Measurements from ENCODE around the gene NRCAM.

NRCAM gene

DNA sequence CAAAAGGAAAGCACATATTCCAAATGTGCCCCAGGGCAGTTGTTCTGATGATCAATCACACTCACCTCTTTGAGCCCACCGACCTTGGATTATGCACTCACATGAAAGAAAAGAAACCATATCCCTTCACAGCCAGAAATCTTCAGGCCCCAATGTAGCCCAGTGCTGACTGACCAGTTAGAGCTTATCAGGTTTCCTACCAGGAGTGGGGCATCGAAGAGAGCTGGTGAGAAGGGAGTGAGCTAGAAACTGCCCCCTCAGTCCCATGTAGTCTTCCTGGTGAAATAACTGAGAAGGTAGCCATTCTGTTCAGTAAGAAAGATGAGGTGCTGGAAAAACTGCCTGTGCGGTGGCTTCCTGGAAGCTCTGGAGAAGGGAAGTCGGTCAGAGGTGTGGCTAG, 32.2 kb downstream of the NRCAM start:
- no peak for DNase-seq (ENCODE audit: low spot score)

DNA sequence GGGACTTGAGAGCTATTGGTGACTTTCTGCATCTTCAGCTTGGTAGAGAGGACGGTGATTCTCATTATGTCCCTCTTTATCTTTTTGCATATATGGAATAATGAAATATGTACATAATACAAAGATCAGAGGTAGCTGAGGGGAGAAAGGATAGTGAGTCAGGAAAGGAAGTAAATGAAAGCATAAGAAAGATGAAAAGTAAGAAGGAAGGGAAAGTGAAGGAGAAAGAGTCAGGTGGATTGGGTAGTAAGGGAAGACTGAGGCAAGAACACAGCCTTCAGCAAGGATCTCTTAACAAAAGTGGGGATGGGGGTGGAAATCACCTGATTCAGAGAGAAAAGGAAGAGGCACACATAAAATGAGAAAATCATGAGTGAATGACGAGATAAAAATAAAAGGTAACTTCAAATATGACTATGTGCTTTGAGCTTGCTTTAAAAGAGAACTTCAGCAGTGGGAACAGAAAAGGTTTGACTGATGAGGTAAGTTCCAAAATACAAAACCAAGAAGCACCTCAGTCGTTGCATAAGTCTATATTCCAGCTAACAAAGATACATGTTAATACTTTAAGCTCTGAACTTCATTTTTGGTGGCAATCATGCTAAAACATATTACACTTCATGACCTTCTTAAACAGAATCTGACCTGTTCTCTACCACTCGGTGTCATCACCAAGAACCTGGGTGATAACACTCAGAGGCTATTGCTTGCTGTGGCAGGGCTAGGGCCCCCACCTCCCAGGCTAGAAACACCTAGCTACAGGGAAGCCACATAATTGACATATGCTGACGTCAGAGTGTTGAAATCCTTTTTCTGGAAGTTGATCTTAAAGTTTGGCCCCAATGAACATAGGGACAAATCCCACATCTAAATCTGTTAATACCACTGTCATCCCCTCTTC, 32.9 kb downstream of the NRCAM start:
- no peak for DNase-seq (ENCODE audit: low spot score)

DNA sequence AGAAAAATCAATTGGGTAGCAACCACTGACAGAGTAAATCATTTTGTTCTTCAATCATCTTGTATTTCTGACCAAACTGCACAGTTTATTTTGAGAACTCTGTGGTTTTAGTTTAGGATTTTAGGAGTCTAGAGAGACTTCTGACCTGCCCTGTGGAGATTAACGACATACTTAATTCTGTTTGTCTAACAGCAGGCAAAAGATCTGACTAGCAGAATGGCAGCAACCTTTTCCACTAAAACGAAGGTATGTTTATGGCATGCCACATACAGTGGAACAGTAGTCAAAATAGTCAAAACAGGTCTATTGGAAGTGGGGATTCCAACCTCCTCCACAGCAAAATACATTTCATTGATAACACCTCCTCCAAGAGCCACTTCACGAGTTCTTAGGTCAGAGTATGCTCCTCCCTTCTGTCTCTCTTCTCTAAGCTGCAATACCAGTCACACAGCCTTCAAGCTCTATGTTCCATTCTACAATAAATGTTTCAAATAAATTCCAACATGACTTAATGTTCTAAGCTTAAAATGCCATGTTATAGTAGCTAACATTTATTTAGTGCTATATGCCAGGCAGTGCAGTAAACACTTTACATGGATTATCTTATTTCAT, 34.4 kb downstream of the NRCAM start:
- DNase-seq (ENCODE audit: low spot score): no peak

DNA sequence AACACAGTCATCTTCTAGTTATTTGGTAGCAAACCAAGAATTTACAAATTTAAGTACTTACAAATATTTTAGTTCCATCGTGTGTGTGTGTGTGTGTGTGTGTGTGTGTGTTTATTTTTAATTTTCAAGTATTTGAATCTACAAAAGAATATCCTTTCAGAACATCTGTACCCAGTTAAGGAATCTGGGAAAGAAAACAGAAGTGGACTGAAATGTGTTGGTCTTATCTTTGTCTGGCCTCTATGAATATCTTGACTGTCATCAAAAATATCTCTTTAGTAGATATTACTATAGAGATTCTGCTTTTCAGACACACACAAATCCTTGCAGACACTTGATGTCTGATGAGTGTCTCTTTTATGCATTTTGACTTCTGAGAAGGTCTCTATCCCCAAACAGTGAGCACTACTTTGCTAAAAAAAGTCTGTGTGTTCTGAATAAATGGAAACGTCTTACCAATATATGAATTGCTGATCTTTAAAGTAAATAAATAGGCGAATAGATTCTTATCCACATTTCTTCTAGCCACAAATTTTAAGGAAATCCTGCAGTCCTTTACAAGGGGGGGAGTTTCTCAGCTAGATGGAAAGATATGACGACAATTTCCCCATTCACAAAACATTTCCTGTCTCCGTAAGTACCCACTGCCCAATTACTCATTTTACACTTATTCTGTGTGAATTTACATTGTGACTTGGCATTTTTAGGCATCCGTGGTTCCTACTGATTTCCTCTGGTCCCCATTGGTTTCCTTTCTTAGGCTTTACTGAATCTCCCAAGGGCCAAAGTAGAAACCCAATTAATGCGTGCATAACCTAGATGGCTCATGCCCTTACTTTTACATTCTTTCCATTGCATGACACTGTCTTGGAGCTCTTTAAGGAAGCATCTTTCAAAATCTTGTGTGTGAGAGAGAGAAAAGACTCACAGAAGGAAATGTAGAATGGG, 36.0 kb downstream of the NRCAM start:
- DNase-seq (ENCODE audit: low spot score): no peak

DNA sequence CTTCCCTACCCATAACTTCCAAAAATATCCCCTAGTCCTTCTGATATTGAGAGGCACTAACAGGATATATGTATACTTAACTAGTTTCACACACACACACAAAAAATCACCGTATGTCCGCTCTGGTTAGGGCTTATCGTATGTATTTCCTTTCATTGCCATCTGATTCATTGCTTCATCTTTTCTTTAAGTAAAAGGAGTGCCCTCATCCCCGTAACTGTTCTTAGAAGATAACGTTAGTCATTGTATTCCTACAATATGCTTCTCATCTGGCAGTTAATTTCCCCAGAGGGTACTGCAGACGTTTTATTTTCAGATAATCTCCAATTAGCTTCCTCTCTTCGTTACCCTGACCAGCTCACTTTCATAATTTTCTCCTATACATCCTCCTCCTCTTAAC, 37.3 kb downstream of the NRCAM start:
- DNase-seq (ENCODE audit: low spot score): no peak

DNA sequence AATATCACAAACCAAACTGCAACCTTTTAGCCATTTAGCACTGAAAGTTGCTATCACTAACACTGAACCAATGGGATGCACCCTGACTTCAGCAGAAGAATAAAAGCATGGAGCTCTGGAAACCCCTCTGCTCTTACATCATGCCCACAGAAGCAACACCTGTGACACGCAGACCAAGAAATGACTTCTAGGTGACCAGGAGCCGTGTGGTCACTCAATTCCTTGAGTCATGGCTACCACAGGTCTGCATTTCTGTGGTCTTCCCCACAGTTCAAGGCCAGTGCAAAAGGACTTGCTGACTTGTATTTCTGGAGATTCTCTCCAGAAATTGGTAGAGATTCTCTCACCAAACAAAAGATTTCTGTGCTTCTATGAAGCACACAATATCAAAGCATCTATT, 38.3 kb downstream of the NRCAM start:
- DNase-seq (ENCODE audit: low spot score): no peak

- DNase-seq (ENCODE audit: low spot score): no peak
These were observed 39.1 kb downstream of the NRCAM start for GRCh38 chr7:108417144-108417543.

GRCh38 chr7:108415821-108416536, 40.3 kb downstream of the NRCAM start:
- DNase-seq (ENCODE audit: low spot score): no peak

GRCh38 chr7:108415084-108415483, 41.2 kb downstream of the NRCAM start:
- DNase-seq (ENCODE audit: low spot score): no peak

- DNase-seq (ENCODE audit: low spot score): no peak
These were observed 42.3 kb downstream of the NRCAM start for GRCh38 chr7:108413782-108414492.

DNA sequence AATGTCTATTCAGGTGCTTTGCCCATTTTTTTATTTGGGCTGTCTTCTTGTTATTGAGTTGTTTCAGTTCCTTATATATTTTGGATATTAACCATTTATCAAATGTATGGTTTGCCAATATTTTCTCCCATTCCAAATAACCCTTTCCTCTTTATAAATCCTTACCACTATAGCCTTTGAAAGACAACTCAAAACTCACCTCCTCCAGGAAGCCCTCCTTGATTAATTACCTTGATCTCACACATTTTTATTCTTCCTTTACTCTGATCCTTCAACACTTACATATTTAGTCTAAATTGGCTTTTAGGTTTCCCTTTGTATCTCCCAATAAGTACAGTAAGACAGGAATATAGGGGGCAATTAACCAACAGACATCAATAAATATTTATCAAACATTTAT, 42.9 kb downstream of the NRCAM start:
- DNase-seq (ENCODE audit: low spot score): no peak

- DNase-seq (ENCODE audit: low spot score): no peak
These were observed 47.1 kb downstream of the NRCAM start for GRCh38 chr7:108409146-108409545.

DNA sequence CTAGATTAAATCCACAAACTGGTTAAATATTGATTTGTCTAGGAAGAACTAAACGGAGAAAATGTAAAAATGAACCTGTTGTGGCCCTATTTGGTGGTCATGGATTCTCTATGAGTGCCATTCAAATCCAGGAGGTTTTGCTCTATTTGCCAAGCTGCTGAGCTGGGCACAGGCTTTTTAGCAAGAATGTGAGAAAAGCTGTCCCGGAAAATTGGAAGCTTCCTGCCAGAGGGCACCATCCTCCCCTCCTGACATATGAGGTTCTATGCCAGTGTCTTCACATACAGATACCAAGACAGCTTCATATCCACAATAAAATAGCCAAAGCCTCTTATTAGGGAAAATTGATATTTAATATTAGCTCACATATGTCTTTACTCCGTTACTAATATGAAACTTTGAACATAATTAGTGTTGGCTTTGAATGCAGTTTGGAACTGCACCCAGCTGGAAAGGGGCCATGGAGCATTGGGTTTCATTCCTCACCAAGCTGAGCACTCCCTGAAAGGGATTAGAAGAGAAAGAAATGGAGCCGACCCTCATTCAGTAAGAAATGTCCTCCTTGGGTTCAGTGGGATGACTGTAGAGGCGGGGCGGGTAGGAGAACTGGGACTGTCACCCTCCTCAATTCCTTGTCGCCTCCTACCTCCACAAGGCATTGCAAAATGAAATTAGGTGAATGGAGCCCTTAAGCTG, 47.8 kb downstream of the NRCAM start:
- DNase-seq (ENCODE audit: low spot score): no peak

GRCh38 chr7:108407676-108408075, 48.6 kb downstream of the NRCAM start:
- no peak for DNase-seq (ENCODE audit: low spot score)

DNA sequence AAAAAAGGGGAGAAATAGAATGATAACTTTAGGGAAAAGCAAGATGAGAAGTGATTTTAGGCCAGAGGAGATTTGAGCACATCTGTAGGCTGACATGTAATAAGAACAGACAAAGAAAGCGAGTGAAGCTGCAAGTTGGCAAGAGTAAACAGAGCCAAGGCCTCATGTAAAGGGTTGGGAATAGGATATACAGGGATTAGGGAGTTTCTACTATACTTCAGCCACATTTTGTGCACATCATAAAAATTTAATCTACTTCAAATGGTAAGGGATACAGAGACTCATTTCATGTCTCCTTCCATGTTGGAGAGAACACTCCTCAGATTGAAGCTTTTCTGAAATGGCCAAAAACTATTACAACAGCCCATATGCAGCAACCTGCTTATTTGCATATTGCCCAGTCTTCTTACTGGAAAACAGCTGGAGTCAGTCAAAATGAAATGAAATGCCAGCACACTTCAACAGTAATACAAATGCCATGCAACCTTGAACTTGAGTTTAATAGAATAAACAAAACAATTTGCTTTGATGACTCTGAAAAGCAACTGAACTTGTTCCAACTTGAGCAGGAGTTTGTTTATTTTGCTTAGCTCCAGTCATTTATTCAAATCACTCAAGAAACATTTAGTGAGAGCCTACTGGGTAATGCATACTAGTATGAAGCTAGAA, 49.9 kb downstream of the NRCAM start:
- no peak for DNase-seq (ENCODE audit: low spot score)

- no peak for DNase-seq (ENCODE audit: low spot score)
These were observed 51.5 kb downstream of the NRCAM start for GRCh38 chr7:108404509-108405420.

DNA sequence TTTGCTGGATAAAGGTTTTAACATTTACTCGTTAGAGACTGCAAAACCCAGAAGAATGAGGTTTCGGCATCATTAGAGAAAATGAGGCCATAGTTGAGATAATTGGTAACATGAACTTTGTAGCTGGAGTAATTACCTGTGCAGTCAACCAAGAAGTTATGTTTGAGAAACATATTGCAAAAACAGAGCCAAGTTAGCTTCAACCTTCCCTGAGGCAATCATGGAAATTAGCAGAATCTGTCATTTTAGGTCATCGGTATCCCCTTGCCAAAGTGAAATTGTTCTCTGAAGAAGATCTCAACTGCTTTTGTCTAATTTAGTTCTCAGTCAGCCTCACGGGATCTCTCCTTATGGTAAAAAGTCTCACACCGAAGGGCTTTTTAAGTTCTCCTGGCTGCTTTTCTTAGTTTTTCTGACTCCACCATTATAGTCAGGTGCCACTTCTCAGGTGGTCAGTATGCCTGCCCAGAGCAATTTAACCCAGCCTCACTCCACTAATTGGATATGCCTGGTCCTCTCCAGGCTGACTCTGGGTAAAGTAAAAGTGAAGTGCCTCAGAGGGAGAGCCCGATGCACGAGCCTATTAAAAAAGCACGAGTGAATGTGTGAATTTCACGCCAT, 52.5 kb downstream of the NRCAM start:
- DNase-seq (ENCODE audit: low spot score): no peak

- DNase-seq (ENCODE audit: low spot score): no peak
These were observed 53.4 kb downstream of the NRCAM start for GRCh38 chr7:108402865-108403264.

Data from hematopoietic multipotent progenitor cell treated with erythropoietin and hydrocortisone succinate and interleukin-3 and kit ligand, for 15 days (in vitro differentiated cells).